SU-DHL-6 (cell line): ENCODE data around the gene TOR1AIP1.
"Not testable (repeated sequence)": the region's sequence is repeated elsewhere in the genome, so short reads cannot be mapped to it uniquely, and the experiment has no call there.

Experiments
- EZH2phosphoT487 ChIP-seq: fragments of 200-600 bp; sonication (generic), shearing (Covaris generic); conservative IDR thresholded peaks from 2 replicates; pipeline ENCODE4 v1.6.1; 2018; ENCODE audit warnings: mild to moderate bottlenecking, antibody characterized with exemption, low read length, moderate library complexity, mixed read lengths
- TF ChIP-seq, protein P1 (sequence below): fragments of 200-600 bp; sonication (generic); IDR thresholded peaks from one replicate; pipeline ENCODE4 v1.5.1; 2017; ENCODE audit warnings: antibody characterized with exemption, mild to moderate bottlenecking, low read length, moderate library complexity; ENCODE audit not compliant: insufficient read depth, poor library complexity, severe bottlenecking

DNA sequence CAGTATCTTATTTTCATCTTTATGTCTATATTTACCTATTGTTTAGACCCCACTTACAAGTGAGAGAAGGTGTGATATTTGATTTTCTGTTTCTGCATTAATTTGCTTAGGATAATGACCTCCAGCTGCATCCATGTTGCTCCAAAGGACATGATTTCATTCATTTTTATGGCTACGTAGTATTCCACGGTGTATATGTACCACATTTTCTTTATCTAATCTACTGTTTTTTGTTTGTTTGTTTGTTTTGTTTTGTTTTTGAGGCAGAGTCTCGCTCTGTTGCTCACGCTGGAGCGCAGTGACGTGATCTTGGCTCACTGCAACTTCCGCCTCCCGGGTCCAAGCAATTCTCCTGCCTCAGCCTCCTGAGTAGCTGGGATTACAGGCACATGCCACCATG is 80.1 kb downstream of the TOR1AIP1 start:
- TF ChIP-seq EZH2phosphoT487: not testable (repeated sequence)
- TF ChIP-seq, protein P1, sequence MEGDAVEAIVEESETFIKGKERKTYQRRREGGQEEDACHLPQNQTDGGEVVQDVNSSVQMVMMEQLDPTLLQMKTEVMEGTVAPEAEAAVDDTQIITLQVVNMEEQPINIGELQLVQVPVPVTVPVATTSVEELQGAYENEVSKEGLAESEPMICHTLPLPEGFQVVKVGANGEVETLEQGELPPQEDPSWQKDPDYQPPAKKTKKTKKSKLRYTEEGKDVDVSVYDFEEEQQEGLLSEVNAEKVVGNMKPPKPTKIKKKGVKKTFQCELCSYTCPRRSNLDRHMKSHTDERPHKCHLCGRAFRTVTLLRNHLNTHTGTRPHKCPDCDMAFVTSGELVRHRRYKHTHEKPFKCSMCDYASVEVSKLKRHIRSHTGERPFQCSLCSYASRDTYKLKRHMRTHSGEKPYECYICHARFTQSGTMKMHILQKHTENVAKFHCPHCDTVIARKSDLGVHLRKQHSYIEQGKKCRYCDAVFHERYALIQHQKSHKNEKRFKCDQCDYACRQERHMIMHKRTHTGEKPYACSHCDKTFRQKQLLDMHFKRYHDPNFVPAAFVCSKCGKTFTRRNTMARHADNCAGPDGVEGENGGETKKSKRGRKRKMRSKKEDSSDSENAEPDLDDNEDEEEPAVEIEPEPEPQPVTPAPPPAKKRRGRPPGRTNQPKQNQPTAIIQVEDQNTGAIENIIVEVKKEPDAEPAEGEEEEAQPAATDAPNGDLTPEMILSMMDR: not testable (repeated sequence)
